ENCODE results near the gene MYO6. TPM values are rescaled to one million over a fixed set of nuclear protein-coding genes. Genes with fewer than 3 reads are reported as not detected.
A peak's percentile ranks its signal among the peaks of the same experiment; 100 is the strongest.

MYO6 gene
- total and polyA plus RNA-seq, 2 donors from 2014 or later, result 32.0 to 114 TPM

GRCh38 chr6:75853806-75854205, 104.8 kb downstream of the MYO6 start:
- intact Hi-C loops (cut with DNase I), result no loop called here
- Histone ChIP-seq H3K27ac (ENCODE audit: low read depth in 2 of 2, low read length in 2 of 2) (no peak overlapping the region), H3K27me3 (ENCODE audit: control insufficient read depth, insufficient read depth, low read length) (no peaks in the 10 kb centered on the region), H3K4me3 (ENCODE audit: low read length in 3 of 3) (no peak overlapping the region), H3K9me3 (ENCODE audit: control insufficient read depth in 2 of 3, insufficient read depth in 1 of 3, low read length in 3 of 3) (no peaks in the 10 kb centered on the region), H3K4me1 (ENCODE audit: control insufficient read depth in 2 of 3, insufficient read depth in 2 of 3, low read depth in 1 of 3, low read length in 3 of 3) (peaks cover 2 to 4% (median 3%) of the 10 kb centered on the region in 3 donors), H3K36me3 (ENCODE audit: control insufficient read depth in 2 of 3, insufficient read depth in 3 of 3, low read length in 3 of 3) (peaks cover 2 to 8% (median 5%) of the 10 kb centered on the region in 3 donors), H3K9ac (ENCODE audit: low read length in 3 of 3) (no peak overlapping the region)
- FAIRE-seq (no peak), DNase-seq (peak in 3 of 5 donors; percentile 12 to 43 (median 41))
- TF ChIP-seq CTCF (IDR thresholded peaks at IDR 0.05; ENCODE audit: borderline replicate concordance, extremely low read depth, insufficient read depth), result no peak

- FAIRE-seq (peak; percentile 57), DNase-seq (peak in 3 of 5 donors; percentile 21 to 86 (median 81))
- Histone ChIP-seq H3K4me1 (ENCODE audit: control insufficient read depth in 2 of 3, insufficient read depth in 2 of 3, low read depth in 1 of 3, low read length in 3 of 3) (peaks cover 2 to 4% (median 3%) of the 10 kb centered on the region in 3 donors), H3K36me3 (ENCODE audit: control insufficient read depth in 2 of 3, insufficient read depth in 3 of 3, low read length in 3 of 3) (peaks cover 2 to 8% (median 5%) of the 10 kb centered on the region in 3 donors), H3K27ac (ENCODE audit: low read depth in 2 of 2, low read length in 2 of 2) (no peak overlapping the region), H3K9ac (ENCODE audit: low read length in 3 of 3) (no peak overlapping the region), H3K27me3 (ENCODE audit: control insufficient read depth, insufficient read depth, low read length) (no peaks in the 10 kb centered on the region), H3K9me3 (ENCODE audit: control insufficient read depth in 2 of 3, insufficient read depth in 1 of 3, low read length in 3 of 3) (no peaks in the 10 kb centered on the region), H3K4me3 (ENCODE audit: low read length in 3 of 3) (no peak overlapping the region)
- TF ChIP-seq CTCF (IDR thresholded peaks at IDR 0.05; ENCODE audit: borderline replicate concordance, extremely low read depth, insufficient read depth), result peak; percentile 39
- intact Hi-C loops (cut with DNase I), result no loop called here
These were observed 106.0 kb downstream of the MYO6 start for GRCh38 chr6:75855052-75855451.

GRCh38 chr6:75856902-75857301, 107.9 kb downstream of the MYO6 start:
- intact Hi-C loops (cut with DNase I), result no loop called here
- no peak for FAIRE-seq

More at GRCh38 chr6:75856902-75857301, 107.9 kb downstream of the MYO6 start:
- peaks cover 2 to 23% (median 3%) of the 10 kb centered on the region in 3 donors for H3K36me3 ChIP-seq (ENCODE audit: control insufficient read depth in 2 of 3, insufficient read depth in 3 of 3, low read length in 3 of 3)
- no peak for TF ChIP-seq CTCF (IDR thresholded peaks at IDR 0.05; ENCODE audit: borderline replicate concordance, extremely low read depth, insufficient read depth)
- H3K4me3 ChIP-seq (ENCODE audit: low read length in 3 of 3), result no peak overlapping the region
- H3K27ac ChIP-seq (ENCODE audit: low read depth in 2 of 2, low read length in 2 of 2), result no peak overlapping the region
- no peak for DNase-seq
- no peaks in the 10 kb centered on the region for H3K9me3 ChIP-seq (ENCODE audit: control insufficient read depth in 2 of 3, insufficient read depth in 1 of 3, low read length in 3 of 3)
- peaks cover 0 to 3% (median 0%) of the 10 kb centered on the region in 3 donors for H3K4me1 ChIP-seq (ENCODE audit: control insufficient read depth in 2 of 3, insufficient read depth in 2 of 3, low read depth in 1 of 3, low read length in 3 of 3)
- H3K27me3 ChIP-seq (ENCODE audit: control insufficient read depth, insufficient read depth, low read length), result no peaks in the 10 kb centered on the region
- no peak overlapping the region for H3K9ac ChIP-seq (ENCODE audit: low read length in 3 of 3)

All from kidney (tissue), 14 donors.